ENCODE results near the gene WSCD2. TPM values are rescaled to one million over a fixed set of nuclear protein-coding genes. Genes with fewer than 3 reads are reported as not detected.

The WSCD2 gene
- total RNA-seq, 6 experiments from 2014 or later: not detected

DNA sequence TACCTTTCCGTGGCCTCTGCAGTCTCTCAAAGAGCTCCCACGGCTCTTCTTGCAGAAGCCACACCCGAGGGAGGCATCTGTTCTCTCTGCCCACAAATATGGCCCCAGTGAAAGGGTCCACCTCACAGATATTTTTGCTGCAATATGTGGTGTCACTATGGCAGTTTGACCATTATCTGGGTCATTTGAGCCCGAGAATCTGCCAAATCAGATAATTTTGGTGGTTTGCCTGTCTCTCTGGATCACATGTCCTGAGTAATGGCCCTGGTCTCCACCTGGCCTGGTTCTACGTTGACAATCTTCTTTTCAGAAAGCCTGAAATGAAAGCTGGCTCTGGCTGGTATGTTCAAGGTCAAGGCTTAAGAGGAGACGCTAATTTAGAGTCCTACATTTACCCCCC, 5.7 kb upstream of the WSCD2 start:
- H3K27ac Mint-ChIP-seq: no peak overlapping the region
- no peaks in the 10 kb centered on the region for H3K4me1 Mint-ChIP-seq (ENCODE audit: low read depth)
- TF ChIP-seq, protein P1, sequence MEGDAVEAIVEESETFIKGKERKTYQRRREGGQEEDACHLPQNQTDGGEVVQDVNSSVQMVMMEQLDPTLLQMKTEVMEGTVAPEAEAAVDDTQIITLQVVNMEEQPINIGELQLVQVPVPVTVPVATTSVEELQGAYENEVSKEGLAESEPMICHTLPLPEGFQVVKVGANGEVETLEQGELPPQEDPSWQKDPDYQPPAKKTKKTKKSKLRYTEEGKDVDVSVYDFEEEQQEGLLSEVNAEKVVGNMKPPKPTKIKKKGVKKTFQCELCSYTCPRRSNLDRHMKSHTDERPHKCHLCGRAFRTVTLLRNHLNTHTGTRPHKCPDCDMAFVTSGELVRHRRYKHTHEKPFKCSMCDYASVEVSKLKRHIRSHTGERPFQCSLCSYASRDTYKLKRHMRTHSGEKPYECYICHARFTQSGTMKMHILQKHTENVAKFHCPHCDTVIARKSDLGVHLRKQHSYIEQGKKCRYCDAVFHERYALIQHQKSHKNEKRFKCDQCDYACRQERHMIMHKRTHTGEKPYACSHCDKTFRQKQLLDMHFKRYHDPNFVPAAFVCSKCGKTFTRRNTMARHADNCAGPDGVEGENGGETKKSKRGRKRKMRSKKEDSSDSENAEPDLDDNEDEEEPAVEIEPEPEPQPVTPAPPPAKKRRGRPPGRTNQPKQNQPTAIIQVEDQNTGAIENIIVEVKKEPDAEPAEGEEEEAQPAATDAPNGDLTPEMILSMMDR (IDR thresholded peaks at IDR 0.05): no peak
- H3K27me3 Mint-ChIP-seq (ENCODE audit: insufficient read depth): peaks cover 3% of the 10 kb centered on the region; the same call in 1 of the 2 replicates
- H3K9me3 Mint-ChIP-seq: peaks cover 56% of the 10 kb centered on the region
- no peak overlapping the region for H3K4me3 Mint-ChIP-seq
- H3K36me3 Mint-ChIP-seq (ENCODE audit: low read depth): no peaks in the 10 kb centered on the region
- no peak for DNase-seq

DNA sequence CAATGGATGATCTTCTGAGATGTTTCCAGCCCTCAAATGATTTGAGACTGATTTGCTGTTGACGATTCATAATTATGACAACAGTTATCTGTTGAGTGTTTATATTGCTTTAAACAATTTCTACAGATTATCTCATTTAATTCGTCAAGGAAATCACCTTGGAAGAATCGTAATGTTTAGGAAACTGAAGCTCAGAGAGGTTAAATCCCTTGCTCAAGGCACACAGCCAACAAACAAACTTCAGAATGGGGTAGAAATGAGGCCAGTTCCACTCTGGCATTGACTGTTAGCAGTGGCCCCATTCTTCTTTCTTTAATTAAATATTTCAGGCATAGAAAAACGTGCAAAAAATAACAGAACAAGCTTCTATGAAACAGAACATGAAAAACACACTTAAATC, 4.0 kb upstream of the WSCD2 start:
- Mint-ChIP-seq H3K27me3 (ENCODE audit: insufficient read depth) (peaks cover 1% of the 10 kb centered on the region; the same call in 1 of the 2 replicates), H3K4me3 (no peak overlapping the region), H3K9me3 (peaks cover 47% of the 10 kb centered on the region), H3K27ac (no peak overlapping the region), H3K36me3 (ENCODE audit: low read depth) (no peaks in the 10 kb centered on the region), H3K4me1 (ENCODE audit: low read depth) (no peaks in the 10 kb centered on the region)
- TF ChIP-seq, protein P1 (IDR thresholded peaks at IDR 0.05): no peak
- no peak for DNase-seq

DNA sequence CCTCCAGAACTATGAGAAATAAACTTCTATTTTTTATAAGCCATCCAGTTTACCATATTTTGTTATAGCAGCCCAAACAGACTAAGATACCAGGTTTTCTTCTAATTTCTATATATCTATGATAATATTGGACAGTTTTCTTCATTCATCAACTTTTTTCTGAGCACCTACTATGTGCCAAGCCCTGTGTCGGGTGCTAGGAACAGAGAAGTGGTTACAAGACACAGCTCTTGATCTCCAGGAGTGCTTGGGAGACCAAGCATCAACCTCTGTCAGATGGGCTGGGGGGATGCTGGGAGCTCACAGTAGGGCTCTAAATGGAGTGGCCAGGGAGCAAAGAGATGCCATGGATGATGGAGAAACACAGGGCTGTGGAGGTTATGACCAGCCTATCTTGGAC, 2.9 kb upstream of the WSCD2 start:
- H3K27me3 Mint-ChIP-seq (ENCODE audit: insufficient read depth): no peaks in the 10 kb centered on the region; the same call in 1 of the 2 replicates

DNA sequence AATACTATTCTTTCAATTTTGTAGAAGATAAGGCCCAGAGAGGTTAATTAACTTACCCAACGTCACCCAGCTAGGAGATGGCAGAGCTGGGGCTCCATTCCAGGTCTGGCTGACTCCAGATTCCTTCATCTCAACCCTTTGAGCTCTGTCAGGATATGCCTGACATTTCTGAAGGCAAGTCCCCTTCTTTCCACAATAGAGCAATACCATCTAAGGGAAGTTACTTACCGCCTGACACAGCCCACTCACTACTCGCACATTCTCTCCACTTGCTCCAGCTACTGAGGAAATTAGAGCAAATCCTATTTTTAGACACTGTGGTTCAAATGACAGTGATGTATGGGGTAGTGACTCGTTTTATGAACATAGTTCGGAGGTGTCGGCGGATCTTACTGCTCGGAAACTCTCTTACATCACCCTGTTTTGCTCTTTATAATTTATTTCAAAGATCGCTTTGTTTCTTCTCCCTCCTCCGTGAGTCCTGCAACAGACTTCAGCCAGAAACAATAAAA, 2.0 kb upstream of the WSCD2 start:
- no peak overlapping the region for H3K27ac Mint-ChIP-seq
- H3K4me1 Mint-ChIP-seq (ENCODE audit: low read depth): no peaks in the 10 kb centered on the region
- peaks cover 34% of the 10 kb centered on the region for H3K9me3 Mint-ChIP-seq
- no peaks in the 10 kb centered on the region; the same call in none of the 2 replicates for H3K27me3 Mint-ChIP-seq (ENCODE audit: insufficient read depth)
- TF ChIP-seq, protein P1 (IDR thresholded peaks at IDR 0.05): no peak
- no peaks in the 10 kb centered on the region for H3K36me3 Mint-ChIP-seq (ENCODE audit: low read depth)
- no peak overlapping the region for H3K4me3 Mint-ChIP-seq
- DNase-seq: no peak

More for the DNA sequence above, 2.9 kb upstream of the WSCD2 start:
- Mint-ChIP-seq H3K9me3 (peaks cover 36% of the 10 kb centered on the region), H3K27ac (no peak overlapping the region), H3K4me1 (ENCODE audit: low read depth) (no peaks in the 10 kb centered on the region), H3K4me3 (no peak overlapping the region), H3K36me3 (ENCODE audit: low read depth) (no peaks in the 10 kb centered on the region)
- DNase-seq: no peak
- TF ChIP-seq, protein P1 (IDR thresholded peaks at IDR 0.05): no peak

DNA sequence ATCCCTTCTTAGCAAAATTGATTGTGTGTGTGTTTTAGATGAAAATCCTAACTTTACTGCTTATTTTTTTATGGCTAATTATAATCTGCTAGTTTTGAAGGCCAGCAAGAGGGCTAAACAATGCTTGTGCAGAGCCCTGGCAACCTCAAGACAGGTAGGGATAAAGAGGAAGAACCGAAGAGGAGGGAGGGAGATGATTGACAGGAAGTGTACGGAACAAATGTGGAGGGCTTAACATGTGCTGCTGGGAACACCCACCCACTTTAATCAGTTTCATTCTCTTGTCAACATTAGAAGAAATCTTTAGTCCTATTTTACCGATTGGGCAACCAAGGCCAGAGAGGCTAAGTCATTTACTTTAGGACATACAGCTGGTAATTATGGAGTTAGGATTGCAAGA, 1.4 kb upstream of the WSCD2 start:
- TF ChIP-seq, protein P1 (IDR thresholded peaks at IDR 0.05): no peak
- Mint-ChIP-seq H3K9me3 (peaks cover 34% of the 10 kb centered on the region), H3K36me3 (ENCODE audit: low read depth) (no peaks in the 10 kb centered on the region), H3K27ac (no peak overlapping the region), H3K4me1 (ENCODE audit: low read depth) (no peaks in the 10 kb centered on the region), H3K4me3 (no peak overlapping the region), H3K27me3 (ENCODE audit: insufficient read depth) (no peaks in the 10 kb centered on the region; the same call in none of the 2 replicates)
- no peak for DNase-seq
